ENCODE results near the gene CCNJL. TPM values are rescaled to one million over a fixed set of nuclear protein-coding genes. Genes with fewer than 3 reads are reported as not detected.

The CCNJL gene, protein sequence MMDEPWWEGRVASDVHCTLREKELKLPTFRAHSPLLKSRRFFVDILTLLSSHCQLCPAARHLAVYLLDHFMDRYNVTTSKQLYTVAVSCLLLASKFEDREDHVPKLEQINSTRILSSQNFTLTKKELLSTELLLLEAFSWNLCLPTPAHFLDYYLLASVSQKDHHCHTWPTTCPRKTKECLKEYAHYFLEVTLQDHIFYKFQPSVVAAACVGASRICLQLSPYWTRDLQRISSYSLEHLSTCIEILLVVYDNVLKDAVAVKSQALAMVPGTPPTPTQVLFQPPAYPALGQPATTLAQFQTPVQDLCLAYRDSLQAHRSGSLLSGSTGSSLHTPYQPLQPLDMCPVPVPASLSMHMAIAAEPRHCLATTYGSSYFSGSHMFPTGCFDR
- total RNA-seq: 0.40 and 0.68 TPM in 2 replicates

GRCh38 chr5:160312134-160312959 lies at the start of gene CCNJL:
Gene CCNJL, minus strand, starts transcription at chr5:160312564. Its CDS starts 641 bp downstream, at chr5:160311923.

DNA sequence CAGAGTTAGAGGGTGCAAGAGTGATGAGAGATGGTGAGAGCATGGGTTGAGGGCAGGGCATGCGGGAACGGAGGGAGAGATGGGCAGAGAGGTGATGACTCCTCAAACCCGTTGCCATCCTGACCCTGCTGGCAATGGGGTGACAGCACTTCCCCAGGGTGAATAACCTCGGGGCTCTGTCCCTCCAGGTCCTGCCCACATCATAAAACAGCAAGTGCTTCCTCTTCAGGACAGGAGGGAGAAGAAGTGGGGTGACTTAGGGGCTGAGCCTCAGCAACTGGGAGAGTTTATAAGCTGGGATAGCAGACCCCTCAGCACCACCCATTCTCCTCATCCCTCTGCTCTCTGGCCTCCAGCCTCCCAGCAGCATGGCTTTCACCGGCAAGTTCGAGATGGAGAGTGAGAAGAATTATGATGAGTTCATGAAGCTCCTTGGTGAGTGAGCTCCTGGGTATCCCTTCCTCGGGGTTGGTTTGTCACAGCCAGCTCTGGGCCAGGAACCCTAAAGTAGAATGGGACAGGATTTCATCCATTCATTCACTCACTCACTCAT lies 83.1 kb downstream of the CCNJL start, which contains the start of gene FABP6:
Gene FABP6 (plus strand): TSS at position 317 of the 553 bp plus-strand sequence. CDS start 52 bp downstream, at position 369.

Other genes with a start within 250 kb of the CCNJL start
- 20.1 and 21.5 TPM in 2 replicates for gene PWWP2A, start 193.1 kb downstream of the CCNJL start, total RNA-seq
- not detected in 2 replicates for gene FABP6, start 83.1 kb downstream of the CCNJL start, total RNA-seq
- 3.0 and 3.9 TPM in 2 replicates for gene C1QTNF2, start 58.1 kb upstream of the CCNJL start, total RNA-seq
- 3.0 and 3.7 TPM in 2 replicates for gene FAM200C, start 87.5 kb upstream of the CCNJL start, total RNA-seq
- gene SLU7, start 106.5 kb upstream of the CCNJL start, total RNA-seq: 91.2 and 98.5 TPM in 2 replicates
- 151 and 152 TPM in 2 replicates for gene PTTG1, start 109.3 kb upstream of the CCNJL start, total RNA-seq

All from aortic smooth muscle cell (primary cell).